ENCODE data around the gene ATP5MG. TPM values are rescaled to one million over a fixed set of nuclear protein-coding genes. Genes with fewer than 3 reads are reported as not detected.

ATP5MG gene
- total and polyA plus RNA-seq, 2 of the 4 experiments (the other 2 are of a cell fraction): 144 to 219 TPM

GRCh38 chr11:118374729-118375128 is 26.7 kb upstream of the ATP5MG start:
- intact Hi-C loops (cut with micrococcal nuclease) (no loop called here), in situ Hi-C loops (cut with MboI; ENCODE audit: low sequenced_read_pairs) (loop anchor here (25.0 kb wide), 1 partner anchor 1012 kb away; no protein-coding TSS in a partner anchor), dilution Hi-C loops (cut with HindIII; ENCODE audit: low sequenced_read_pairs, unreplicated experiment) (no loop called here)
- H2AK9ac ChIP-seq (replicated peaks; ENCODE audit: low read depth, low read length, poor library complexity): no peak overlapping the region
- no peaks in the 10 kb centered on the region for H3K9me1 ChIP-seq (ENCODE audit: insufficient read depth, low read length)
- no peaks in the 10 kb centered on the region for H3K9me3 ChIP-seq (ENCODE audit: control insufficient read depth, insufficient read depth, low read length)
- no peak overlapping the region for H3K9ac ChIP-seq (ENCODE audit: low read depth, low read length)
- no peaks in the 10 kb centered on the region for H4K20me1 ChIP-seq (ENCODE audit: insufficient read depth, low read length)
- no peak overlapping the region for H4K91ac ChIP-seq (ENCODE audit: insufficient read depth, low read depth, low read length)
- H3K79me1 ChIP-seq (ENCODE audit: low read depth in 1 of 2, low read length in 2 of 2): no peaks in the 10 kb centered on the region
- no peaks in the 10 kb centered on the region for H3K4me1 ChIP-seq (ENCODE audit: control insufficient read depth, insufficient read depth, low read length)
- TF ChIP-seq NFE2L2 (IDR thresholded peaks at IDR 0.05; ENCODE audit: low read depth, low read length) (no peak), RAD21 (IDR thresholded peaks at IDR 0.05; ENCODE audit: low read length) (no peak), ELK1 (IDR thresholded peaks at IDR 0.05; ENCODE audit: borderline replicate concordance, low read depth, low read length) (no peak), CHD1 (IDR thresholded peaks at IDR 0.05; ENCODE audit: low read depth, low read length) (no peak), MAFK (IDR thresholded peaks at IDR 0.05; ENCODE audit: low read depth, low read length) (no peak), MXI1 (IDR thresholded peaks at IDR 0.05; ENCODE audit: borderline replicate concordance, low read depth, low read length) (no peak), SMC3 (IDR thresholded peaks at IDR 0.05; ENCODE audit: low read depth, low read length) (no peak), USF2 (IDR thresholded peaks at IDR 0.05; ENCODE audit: low read depth, low read length) (no peak)
- no peak overlapping the region for H2BK5ac ChIP-seq (ENCODE audit: low read depth, low read length, poor library complexity, severe bottlenecking)
- H3K4me2 ChIP-seq (ENCODE audit: low read depth, low read length): no peak overlapping the region
- H3K4me3 ChIP-seq (ENCODE audit: insufficient read depth, low read depth, low read length): no peak overlapping the region
- H4K8ac ChIP-seq (ENCODE audit: low read depth in 2 of 2, low read length in 2 of 2): no peak overlapping the region
- peaks cover 47% of the 10 kb centered on the region for H3K36me3 ChIP-seq (ENCODE audit: control insufficient read depth, insufficient read depth, low read length)
- H2BK20ac ChIP-seq (ENCODE audit: low read depth, low read length): no peak overlapping the region
- no peak overlapping the region for H4K5ac ChIP-seq (ENCODE audit: low read depth, low read length)
- no peak overlapping the region for H3K18ac ChIP-seq (ENCODE audit: low read depth, low read length)
- no peak overlapping the region for H3K27ac ChIP-seq (ENCODE audit: insufficient read depth, low read length)
- no TSS peak for BruUV-seq (replicated peaks)
- H2AK5ac ChIP-seq (ENCODE audit: low read depth, low read length): no peak overlapping the region
- WGBS, 2 experiments (ENCODE audit: extremely low coverage in 2 of 2, insufficient read length in 1 of 2): 100% methylated on average over 1 of the region's 3 CpGs; no CpG with 5 or more reads in 1 of the 2 experiments
- DNase-seq (no peak), ATAC-seq (ENCODE audit: low read depth) (no peak)
- no peak overlapping the region for H3K4ac ChIP-seq (ENCODE audit: low read depth, low read length)
- CTCF ChIA-PET: interaction anchor here (0.7 kb wide), 1 partner anchor 23 kb away, joined by 3 read pairs; no protein-coding TSS in a partner anchor
- H3K56ac ChIP-seq (ENCODE audit: extremely low read depth, insufficient read depth, low read length): no peak overlapping the region
- H3K27me3 ChIP-seq (ENCODE audit: control insufficient read depth, insufficient read depth, low read length): no peaks in the 10 kb centered on the region
- H2BK120ac ChIP-seq (ENCODE audit: low read depth, low read length): no peak overlapping the region
- POLR2A ChIA-PET (ENCODE audit: unreplicated experiment): no interaction called here
- H3K14ac ChIP-seq (replicated peaks; ENCODE audit: low read depth, low read length): no peak overlapping the region
- H2BK15ac ChIP-seq (ENCODE audit: low read depth, low read length): no peak overlapping the region
- H2AFZ ChIP-seq (replicated peaks; ENCODE audit: low read length, poor library complexity): no peak overlapping the region
- H3K23ac ChIP-seq (ENCODE audit: low read depth, low read length): no peak overlapping the region
